K562 (cell line): ENCODE measurements around the gene OR4K13. TPM values are rescaled to one million over a fixed set of nuclear protein-coding genes. Genes with fewer than 3 reads are reported as not detected.
A peak's percentile ranks its signal among the peaks of the same experiment; 100 is the strongest.

Source experiments
- DPF2 ChIP-seq: fragments of 450-650 bp; IDR thresholded peaks from 2 replicates; pipeline ENCODE4 v1.6.1; 2016
- FOXK2 ChIP-seq, 2 experiments: fragments of 450-650 bp; IDR thresholded peaks in 1 of 2; conservative IDR thresholded peaks in 1 of 2; 2 replicates each; pipeline ENCODE4 v1.6.1; 2016; ENCODE audit warnings: low read depth in 2 of 2, mild to moderate bottlenecking in 1 of 2
- JUN ChIP-seq, 2 experiments: sonication (generic) in 1 of 2; formaldehyde crosslinking in 1 of 2; IDR thresholded peaks; 2 replicates each; pipeline versions ENCODE4 v1.6.1 to v1.8.0; 2012 to 2022; ENCODE audit warnings: borderline replicate concordance in 2 of 2, mild to moderate bottlenecking in 2 of 2, improper control_type of control experiment in 1 of 2, low read depth in 1 of 2, low read length in 1 of 2, missing genetic modification reagents in 1 of 2
- JUND ChIP-seq, 2 experiments: IDR thresholded peaks; 2 replicates in 1 of 2; 3 replicates in 1 of 2; pipeline ENCODE4 v1.6.1; 2011; ENCODE audit warnings: borderline replicate concordance in 2 of 2, low read depth in 2 of 2, low read length in 2 of 2, improper control_type of control experiment in 1 of 2, missing biosample characterization in 1 of 2, missing genetic modification characterization in 1 of 2, missing genetic modification reagents in 1 of 2
- PYGO2 ChIP-seq: fragments of 450-650 bp; IDR thresholded peaks from 2 replicates; pipeline ENCODE4 v1.6.1; 2016; ENCODE audit warnings: mild to moderate bottlenecking, missing genetic modification characterization, moderate library complexity, missing compliant biosample characterization
- RNF219 ChIP-seq: fragments of 250-450 bp; sonication (Bioruptor Pico); IDR thresholded peaks from 2 replicates; pipeline ENCODE4 v1.5.0; 2022; ENCODE audit warnings: mild to moderate bottlenecking
- RUNX1 ChIP-seq: sonication (generic); IDR thresholded peaks from 2 replicates; pipeline ENCODE4 v1.6.1; 2016; ENCODE audit warnings: antibody characterized with exemption, low read depth
- SOX6 ChIP-seq: fragments of 450-650 bp; IDR thresholded peaks from 2 replicates; pipeline ENCODE4 v1.6.1; 2014; ENCODE audit warnings: mild to moderate bottlenecking
- TCF3 ChIP-seq: sonication (generic); formaldehyde crosslinking; IDR thresholded peaks from 2 replicates; pipeline ENCODE4 v1.4.0; 2020; ENCODE audit warnings: mild to moderate bottlenecking, missing genetic modification reagents
- TEAD1 ChIP-seq, 2 experiments: fragments of 450-650 bp in 1 of 2; sonication (generic) in 1 of 2; formaldehyde crosslinking; IDR thresholded peaks; 2 replicates each; pipeline versions ENCODE4 v1.4.0 to v1.8.0; 2020 to 2022; ENCODE audit warnings: mild to moderate bottlenecking in 2 of 2, missing genetic modification reagents in 1 of 2
- polyA plus RNA-seq, 8 experiments: library from polyadenylated mRNA; depleted of rRNA in 4 of 8; stranded (reverse) in 5 of 8; unstranded in 3 of 8; fragments of >200 nt; fragmentation: Nextera tagmentation in 2 of 8; fragmentation: Illumina TruSeq in 1 of 8; extraction: Ambion mirVana in 2 of 8; extraction: Trizol in 1 of 8; gene quantifications; 2 replicates each; pipeline versions ENCODE4 v1.2.1 to v1.2.3, GENCODE V29; 2011 to 2014; ENCODE audit warnings: inconsistent platforms in 1 of 8, missing spikeins in 1 of 8
- total RNA-seq, 7 experiments: library from RNA; depleted of rRNA in 6 of 7; stranded (reverse); fragments of >200 nt in 6 of 7; fragmentation: Illumina TruSeq in 2 of 7; extraction: Trizol in 2 of 7; gene quantifications; 2 replicates each; pipeline versions ENCODE4 v1.2.1 to v1.2.3, GENCODE V29; 2011 to 2021; ENCODE audit warnings: low replicate concordance in 1 of 7
- TF ChIP-seq, protein P1 (sequence below): fragments of 250-450 bp; sonication (Bioruptor Pico); IDR thresholded peaks from 2 replicates; pipeline ENCODE4 v1.5.0; 2021

Gene OR4K13
- total and polyA plus RNA-seq, 9 of the 15 experiments (the other 6 are each of a cell fraction or from before 2014, with no cell fraction given) = not detected

DNA sequence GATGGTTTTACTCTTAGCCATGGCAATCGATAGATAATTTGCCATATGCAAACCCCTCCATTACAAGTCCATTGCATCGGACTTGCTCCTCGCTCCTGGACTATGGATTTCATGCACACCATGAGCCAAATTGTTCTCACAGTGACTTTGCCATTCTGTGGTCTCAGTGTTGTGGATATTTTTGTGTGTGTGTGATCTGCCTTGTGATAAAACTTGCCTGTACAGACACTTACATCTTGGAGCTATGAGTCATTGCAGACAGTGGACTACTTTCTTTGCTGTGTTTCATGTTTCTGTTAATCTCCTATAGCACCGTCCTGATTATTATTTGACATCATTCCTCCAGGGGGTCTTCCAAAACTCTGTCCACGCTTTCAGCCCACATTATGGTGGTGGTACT lies 8.4 kb upstream of the OR4K13 start (continued):
- TF ChIP-seq PYGO2 (tag) (no peak), TEAD1 (CRISPR knock-in tag; IDR thresholded peaks at IDR 0.05) (no peak), RUNX1 (no peak), JUN (IDR thresholded peaks at IDR 0.05; ENCODE audit: borderline replicate concordance, low read depth, low read length) (0 out of 2 replicates have a peak, but pooled peaks have one; percentile 54), JUN (CRISPR knock-in tag; IDR thresholded peaks at IDR 0.05; ENCODE audit: borderline replicate concordance) (no peak), RNF219 (no peak), FOXK2 (conservative IDR thresholded peaks at IDR 0.05 in 1 of 2, IDR thresholded peaks at IDR 0.05 in 1 of 2; ENCODE audit: low read depth in 2 of 2) (0 out of 4 replicates have a peak, but pooled peaks of 1 of the 2 experiments have one; percentile 16), SOX6 (peak; percentile 34; the same call in 1 of the 2 replicates), TCF3 (CRISPR knock-in tag) (peak; percentile 7; the same call in 1 of the 2 replicates), DPF2 (peak; percentile 61; the same call in 1 of the 2 replicates), JUND (IDR thresholded peaks at IDR 0.05; ENCODE audit: borderline replicate concordance, low read depth, low read length) (peak; percentile 90), JUND (tag; IDR thresholded peaks at IDR 0.05; ENCODE audit: borderline replicate concordance, low read depth, low read length) (peak; percentile 84; the same call in 2 of the 3 replicates)
- TF ChIP-seq, protein P1, sequence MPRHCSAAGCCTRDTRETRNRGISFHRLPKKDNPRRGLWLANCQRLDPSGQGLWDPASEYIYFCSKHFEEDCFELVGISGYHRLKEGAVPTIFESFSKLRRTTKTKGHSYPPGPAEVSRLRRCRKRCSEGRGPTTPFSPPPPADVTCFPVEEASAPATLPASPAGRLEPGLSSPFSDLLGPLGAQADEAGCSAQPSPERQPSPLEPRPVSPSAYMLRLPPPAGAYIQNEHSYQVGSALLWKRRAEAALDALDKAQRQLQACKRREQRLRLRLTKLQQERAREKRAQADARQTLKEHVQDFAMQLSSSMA (CRISPR knock-in tag) = no peak
